SW 1271 (cell line): ENCODE data around the gene MBNL1.
A peak's percentile ranks its signal among the peaks of the same experiment; 100 is the strongest.
"Not testable (repeated sequence)": the region's sequence is repeated elsewhere in the genome, so short reads cannot be mapped to it uniquely, and the experiment has no call there.

Experiments used
- DNase-seq, 2 experiments: peaks; one replicate each; lab custom pipeline; 2025; lab: John Stamatoyannopoulos, UW

The MBNL1 gene

GRCh38 chr3:152350139-152350538 lies 81.4 kb downstream of the MBNL1 start:
- DNase-seq, result peak in 1 of 2 experiments; percentile 20

GRCh38 chr3:152350776-152351175 lies 82.0 kb downstream of the MBNL1 start:
- DNase-seq, result no peak

GRCh38 chr3:152352554-152352953 lies 83.8 kb downstream of the MBNL1 start:
- no peak for DNase-seq

GRCh38 chr3:152353578-152353977 lies 84.8 kb downstream of the MBNL1 start:
- DNase-seq, result no peak

- no peak for DNase-seq
Measured at GRCh38 chr3:152355744-152356665, 87.3 kb downstream of the MBNL1 start.

GRCh38 chr3:152356870-152357276 lies 88.1 kb downstream of the MBNL1 start:
- no peak for DNase-seq

- no peak for DNase-seq
Measured at GRCh38 chr3:152357587-152357986, 88.9 kb downstream of the MBNL1 start.

GRCh38 chr3:152359385-152360248 lies 90.9 kb downstream of the MBNL1 start:
- DNase-seq, result no peak

- DNase-seq, result no peak
Measured at GRCh38 chr3:152360302-152360701, 91.6 kb downstream of the MBNL1 start.

- no peak for DNase-seq
Measured at GRCh38 chr3:152360966-152361365, 92.2 kb downstream of the MBNL1 start.

- no peak for DNase-seq
Measured at GRCh38 chr3:152362086-152362485, 93.4 kb downstream of the MBNL1 start.

GRCh38 chr3:152364237-152364636 lies 95.5 kb downstream of the MBNL1 start:
- no peak for DNase-seq

- DNase-seq, result no peak
Measured at GRCh38 chr3:152365126-152365525, 96.4 kb downstream of the MBNL1 start.

- DNase-seq, result peak in 1 of 2 experiments; percentile 27
Measured at GRCh38 chr3:152365766-152366593, 97.3 kb downstream of the MBNL1 start.

- not testable (repeated sequence) for DNase-seq
Measured at GRCh38 chr3:152367192-152367591, 98.5 kb downstream of the MBNL1 start.

- DNase-seq, result not testable (repeated sequence)
Measured at GRCh38 chr3:152372633-152373032, 103.9 kb downstream of the MBNL1 start.

- no peak for DNase-seq
Measured at GRCh38 chr3:152373379-152373778, 104.7 kb downstream of the MBNL1 start.

- no peak for DNase-seq
Measured at GRCh38 chr3:152374262-152374990, 105.7 kb downstream of the MBNL1 start.

GRCh38 chr3:152375546-152375945 lies 106.8 kb downstream of the MBNL1 start:
- DNase-seq, result no peak

- no peak for DNase-seq
Measured at GRCh38 chr3:152376351-152377183, 107.8 kb downstream of the MBNL1 start.
